Breast epithelium (tissue), 3 donors: ENCODE results near the gene PDZRN3.

Experiments
- CTCF ChIP-seq, 3 donors: fragments of 450-650 bp; IDR thresholded peaks; one replicate each; pipeline ENCODE4 v1.5.1; 2016 to 2017; ENCODE audit warnings: antibody characterized with exemption in 3 of 3, mild to moderate bottlenecking in 3 of 3, moderate library complexity in 3 of 3
- POLR2A ChIP-seq: fragments of 450-650 bp; IDR thresholded peaks from one replicate; pipeline ENCODE4 v1.6.1; 2016; ENCODE audit warnings: antibody characterized with exemption, mild to moderate bottlenecking, moderate library complexity
- POLR2AphosphoS5 ChIP-seq, 3 donors: sonication (generic); formaldehyde crosslinking; IDR thresholded peaks; one replicate each; pipeline ENCODE4 v1.6.1; 2017; ENCODE audit warnings: antibody characterized with exemption in 3 of 3

- no peak for TF ChIP-seq CTCF (IDR thresholded peaks at IDR 0.05)
- TF ChIP-seq POLR2A = no peak
- no peak for TF ChIP-seq POLR2AphosphoS5 (IDR thresholded peaks at IDR 0.05)
These were observed 151.4 kb downstream of the PDZRN3 start for GRCh38 chr3:73473181-73473897.
